ENCODE results near the gene INPP5A. TPM values are rescaled to one million over a fixed set of nuclear protein-coding genes. Genes with fewer than 3 reads are reported as not detected.

Gene INPP5A
- total RNA-seq, 6 experiments from 2014 or later, result 58.9 to 64.6 (median 63.8) TPM

DNA sequence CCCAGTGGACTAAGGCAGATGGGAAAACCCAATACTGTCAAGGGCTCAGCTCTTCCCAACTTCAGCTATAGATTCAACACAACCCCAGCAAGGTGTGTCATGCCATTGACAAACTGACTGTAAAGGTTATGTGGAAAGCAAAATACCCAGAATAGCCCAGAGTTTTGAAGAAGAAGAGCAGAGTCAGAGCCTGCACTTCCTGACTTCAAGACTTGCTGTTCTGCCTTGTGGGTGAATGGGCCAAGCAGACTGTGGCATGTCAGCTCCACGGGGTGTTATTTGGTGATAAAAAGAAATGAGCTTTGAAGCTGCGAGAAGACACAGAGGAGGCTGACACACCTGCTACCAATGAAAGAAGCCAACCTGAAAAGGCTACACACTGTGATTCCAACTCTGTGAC is 158.6 kb downstream of the INPP5A start:
- TF ChIP-seq, protein P1, sequence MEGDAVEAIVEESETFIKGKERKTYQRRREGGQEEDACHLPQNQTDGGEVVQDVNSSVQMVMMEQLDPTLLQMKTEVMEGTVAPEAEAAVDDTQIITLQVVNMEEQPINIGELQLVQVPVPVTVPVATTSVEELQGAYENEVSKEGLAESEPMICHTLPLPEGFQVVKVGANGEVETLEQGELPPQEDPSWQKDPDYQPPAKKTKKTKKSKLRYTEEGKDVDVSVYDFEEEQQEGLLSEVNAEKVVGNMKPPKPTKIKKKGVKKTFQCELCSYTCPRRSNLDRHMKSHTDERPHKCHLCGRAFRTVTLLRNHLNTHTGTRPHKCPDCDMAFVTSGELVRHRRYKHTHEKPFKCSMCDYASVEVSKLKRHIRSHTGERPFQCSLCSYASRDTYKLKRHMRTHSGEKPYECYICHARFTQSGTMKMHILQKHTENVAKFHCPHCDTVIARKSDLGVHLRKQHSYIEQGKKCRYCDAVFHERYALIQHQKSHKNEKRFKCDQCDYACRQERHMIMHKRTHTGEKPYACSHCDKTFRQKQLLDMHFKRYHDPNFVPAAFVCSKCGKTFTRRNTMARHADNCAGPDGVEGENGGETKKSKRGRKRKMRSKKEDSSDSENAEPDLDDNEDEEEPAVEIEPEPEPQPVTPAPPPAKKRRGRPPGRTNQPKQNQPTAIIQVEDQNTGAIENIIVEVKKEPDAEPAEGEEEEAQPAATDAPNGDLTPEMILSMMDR (IDR thresholded peaks at IDR 0.05), result no peak
- H3K4me3 Mint-ChIP-seq, result no peak overlapping the region
- H3K36me3 Mint-ChIP-seq (ENCODE audit: low read depth), result peaks cover 60% of the 10 kb centered on the region
- H3K27me3 Mint-ChIP-seq (ENCODE audit: insufficient read depth), result peaks cover 1% of the 10 kb centered on the region; the same call in 1 of the 2 replicates
- H3K9me3 Mint-ChIP-seq, result peaks cover 20% of the 10 kb centered on the region
- H3K27ac Mint-ChIP-seq, result no peak overlapping the region
- peaks cover 12% of the 10 kb centered on the region for H3K4me1 Mint-ChIP-seq (ENCODE audit: low read depth)
- no peak for DNase-seq

DNA sequence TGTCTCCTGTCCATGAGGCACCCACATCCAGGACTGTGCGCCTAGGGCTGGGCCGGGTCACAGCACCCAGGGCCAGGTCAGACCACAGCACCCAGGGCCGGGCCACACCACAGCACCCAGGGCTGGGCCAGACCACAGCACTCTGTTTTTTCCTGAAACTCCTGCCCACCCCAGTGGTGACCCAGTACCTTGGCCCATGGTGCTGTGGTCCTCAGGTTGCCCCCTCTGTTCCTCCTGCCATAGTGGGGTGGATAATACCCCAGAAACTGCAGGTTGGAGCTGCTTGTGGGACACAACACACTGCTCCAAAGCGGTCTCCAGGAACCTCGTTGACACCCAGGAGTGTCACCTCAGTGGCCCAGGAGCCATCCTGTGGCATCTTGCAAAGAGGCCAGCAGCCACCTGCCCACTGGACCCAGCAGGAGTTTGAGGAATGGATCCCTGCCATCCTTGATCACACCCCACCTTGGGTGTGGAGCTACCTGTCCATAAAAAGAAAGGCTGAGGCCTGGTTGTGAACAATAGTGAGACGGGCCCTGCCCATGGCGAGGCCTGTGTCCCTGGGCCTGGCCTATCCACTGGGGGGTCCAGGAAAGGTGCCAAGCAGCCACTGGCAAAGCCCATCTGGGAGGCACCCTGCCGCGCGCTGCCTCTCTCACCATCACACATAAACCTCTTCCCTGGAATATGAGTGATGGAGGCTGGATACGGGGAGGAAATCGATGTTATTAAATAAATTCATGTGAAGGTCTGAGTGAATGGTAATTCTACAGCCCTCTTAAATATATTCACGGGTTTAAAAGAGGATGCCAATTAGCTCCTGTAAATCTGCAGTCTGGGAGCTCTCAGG is 159.4 kb downstream of the INPP5A start:
- DNase-seq, result no peak
- H3K27me3 Mint-ChIP-seq (ENCODE audit: insufficient read depth), result peaks cover 1% of the 10 kb centered on the region; the same call in 1 of the 2 replicates
- H3K27ac Mint-ChIP-seq, result no peak overlapping the region
- H3K36me3 Mint-ChIP-seq (ENCODE audit: low read depth), result peaks cover 54% of the 10 kb centered on the region
- H3K4me3 Mint-ChIP-seq, result no peak overlapping the region
- peaks cover 12% of the 10 kb centered on the region for H3K4me1 Mint-ChIP-seq (ENCODE audit: low read depth)
- peaks cover 20% of the 10 kb centered on the region for H3K9me3 Mint-ChIP-seq
- TF ChIP-seq, protein P1 (IDR thresholded peaks at IDR 0.05), result no peak

DNA sequence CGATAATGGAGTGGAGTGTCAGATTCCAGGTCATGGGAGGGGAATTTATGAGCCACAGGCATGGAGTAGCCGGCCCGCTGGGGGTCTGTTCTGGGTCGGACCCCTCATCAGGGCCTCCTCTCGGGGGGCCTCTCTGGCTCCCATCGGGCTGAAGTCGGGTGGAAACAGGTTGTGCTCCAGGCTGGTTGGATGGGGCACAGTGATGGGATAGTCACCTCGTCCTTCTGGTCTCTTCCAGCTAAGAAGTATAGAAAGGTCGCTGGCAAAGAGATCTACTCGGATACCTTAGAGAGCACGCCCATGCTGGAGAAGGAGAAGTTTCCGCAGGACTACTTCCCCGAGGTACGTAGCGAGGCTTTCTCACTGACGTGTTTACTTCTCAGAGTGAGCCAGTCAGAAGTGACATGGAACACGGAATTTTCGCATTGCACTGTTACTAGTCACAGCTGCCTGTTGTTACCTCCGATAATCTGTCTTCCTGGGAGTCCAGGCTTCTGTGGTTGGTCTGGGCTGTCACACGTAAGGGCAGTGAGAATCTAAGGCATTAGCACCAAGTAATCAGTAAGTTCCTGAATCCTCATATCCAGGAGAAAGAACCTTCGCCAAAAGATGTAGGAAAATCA is 160.1 kb downstream of the INPP5A start:
- H3K4me3 Mint-ChIP-seq, result no peak overlapping the region

DNA sequence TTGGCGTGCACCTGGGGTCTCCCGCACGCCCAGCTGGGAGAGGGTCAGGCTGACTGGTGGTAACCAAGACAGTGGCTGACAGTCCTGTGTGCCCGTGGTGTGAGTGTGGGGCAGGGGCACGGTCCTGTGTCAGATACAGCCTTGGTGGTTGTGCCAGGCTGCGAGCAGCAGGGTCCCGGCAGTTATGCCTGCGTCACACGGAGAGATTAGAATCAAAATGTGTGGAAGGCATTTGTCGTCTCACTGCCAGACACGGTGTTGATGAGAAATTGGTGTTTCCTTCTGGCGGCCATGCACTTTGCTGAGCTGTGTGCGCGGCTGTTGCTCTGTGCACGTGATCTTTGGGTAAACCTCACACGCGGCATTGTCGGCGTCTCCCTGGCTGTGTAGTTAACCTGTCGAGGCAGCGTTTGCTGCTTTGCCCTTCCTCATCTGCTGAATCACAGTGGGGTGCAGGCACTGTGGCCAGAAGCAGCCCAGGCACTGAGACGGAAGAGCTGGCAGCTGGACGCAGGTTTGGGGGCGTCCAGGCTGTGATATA is 160.7 kb downstream of the INPP5A start:
- H3K36me3 Mint-ChIP-seq (ENCODE audit: low read depth), result peaks cover 47% of the 10 kb centered on the region
- DNase-seq, result no peak
- TF ChIP-seq, protein P1 (IDR thresholded peaks at IDR 0.05), result no peak
- peaks cover 1% of the 10 kb centered on the region; the same call in 1 of the 2 replicates for H3K27me3 Mint-ChIP-seq (ENCODE audit: insufficient read depth)
- H3K4me3 Mint-ChIP-seq, result no peak overlapping the region
- H3K4me1 Mint-ChIP-seq (ENCODE audit: low read depth), result peaks cover 4% of the 10 kb centered on the region; the same call in 1 of the 2 replicates
- H3K27ac Mint-ChIP-seq, result no peak overlapping the region
- peaks cover 20% of the 10 kb centered on the region for H3K9me3 Mint-ChIP-seq

More for the DNA sequence above, 160.1 kb downstream of the INPP5A start:
- no peak for DNase-seq
- Mint-ChIP-seq H3K4me1 (ENCODE audit: low read depth) (peaks cover 5% of the 10 kb centered on the region), H3K27me3 (ENCODE audit: insufficient read depth) (peaks cover 1% of the 10 kb centered on the region; the same call in 1 of the 2 replicates), H3K27ac (no peak overlapping the region), H3K36me3 (ENCODE audit: low read depth) (peaks cover 53% of the 10 kb centered on the region), H3K9me3 (peaks cover 20% of the 10 kb centered on the region)
- TF ChIP-seq, protein P1 (IDR thresholded peaks at IDR 0.05), result no peak

DNA sequence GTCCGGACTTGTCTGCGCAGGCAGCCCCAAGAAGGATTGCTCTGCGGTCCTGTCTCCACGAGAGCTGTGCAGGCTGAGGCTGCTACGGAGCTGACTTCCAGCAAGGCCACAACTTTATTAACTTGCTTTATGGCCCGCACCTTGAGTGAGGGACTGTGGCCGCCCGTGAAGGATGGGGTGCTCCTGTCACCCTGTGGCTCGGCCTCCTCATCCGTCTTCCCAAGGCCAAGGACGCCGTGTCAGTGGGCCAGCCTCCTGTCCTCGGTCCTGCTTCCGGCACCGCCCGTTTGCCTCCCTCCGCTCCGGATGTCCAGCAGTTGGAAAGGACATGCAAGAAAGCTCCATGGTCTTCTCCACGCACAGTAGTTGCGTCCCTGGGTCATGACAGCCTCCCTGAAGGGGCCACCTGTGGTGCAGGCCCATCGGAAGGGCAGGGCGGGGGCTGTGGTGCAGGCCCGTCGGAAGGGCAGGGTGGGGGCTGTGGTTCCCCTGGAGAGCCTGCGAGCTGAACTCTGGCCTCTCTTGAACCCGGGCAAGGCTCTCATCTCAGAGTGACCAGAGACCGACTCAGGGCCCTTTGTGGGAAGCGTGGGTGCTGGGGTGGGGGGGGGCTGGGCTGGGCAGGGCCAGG is 161.3 kb downstream of the INPP5A start:
- TF ChIP-seq, protein P1 (IDR thresholded peaks at IDR 0.05), result no peak
- H3K27ac Mint-ChIP-seq, result no peak overlapping the region
- H3K4me1 Mint-ChIP-seq (ENCODE audit: low read depth), result peaks cover 4% of the 10 kb centered on the region; the same call in 1 of the 2 replicates
- peaks cover 16% of the 10 kb centered on the region for H3K9me3 Mint-ChIP-seq
- H3K27me3 Mint-ChIP-seq (ENCODE audit: insufficient read depth), result peaks cover 1% of the 10 kb centered on the region
- peaks cover 41% of the 10 kb centered on the region for H3K36me3 Mint-ChIP-seq (ENCODE audit: low read depth)
- no peak for DNase-seq
- no peak overlapping the region for H3K4me3 Mint-ChIP-seq
